HepG2 (cell line): ENCODE results near the gene MARS1. TPM values are rescaled to one million over a fixed set of nuclear protein-coding genes. Genes with fewer than 3 reads are reported as not detected.
A peak's percentile ranks its signal among the peaks of the same experiment; 100 is the strongest.

Source experiments
- CBX2 ChIP-seq, 2 experiments: fragments of 200-600 bp in 1 of 2; sonication (generic); formaldehyde crosslinking in 1 of 2; IDR thresholded peaks; 2 replicates each; pipeline versions ENCODE4 v1.7.0 to v1.8.1; 2018 to 2022; ENCODE audit warnings: low read depth in 2 of 2, low read length in 1 of 2, mild to moderate bottlenecking in 1 of 2, missing genetic modification reagents in 1 of 2
- FOSL2 ChIP-seq: sonication (generic); formaldehyde crosslinking; IDR thresholded peaks from 2 replicates; pipeline ENCODE4 v1.4.0; 2020; ENCODE audit warnings: missing genetic modification reagents
- GLI4 ChIP-seq: sonication (generic); formaldehyde crosslinking; IDR thresholded peaks from 2 replicates; pipeline ENCODE4 v1.5.1; 2020; ENCODE audit warnings: missing genetic modification reagents, mild to moderate bottlenecking, moderate library complexity, borderline replicate concordance
- JUND ChIP-seq: sonication (generic); formaldehyde crosslinking; IDR thresholded peaks from 2 replicates; pipeline ENCODE4 v1.8.0; 2022; ENCODE audit warnings: mild to moderate bottlenecking, missing genetic modification reagents
- MTERF4 ChIP-seq: sonication (generic); formaldehyde crosslinking; IDR thresholded peaks from 2 replicates; pipeline ENCODE4 v1.8.0; 2023; ENCODE audit warnings: mild to moderate bottlenecking, missing genetic modification reagents
- NAIF1 ChIP-seq: sonication (generic); formaldehyde crosslinking; IDR thresholded peaks from 2 replicates; pipeline ENCODE4 v1.5.0; 2020; ENCODE audit warnings: mild to moderate bottlenecking, missing genetic modification reagents, borderline replicate concordance
- PHF20 ChIP-seq: sonication (generic); formaldehyde crosslinking; IDR thresholded peaks from 2 replicates; pipeline ENCODE4 v1.5.0; 2020; ENCODE audit warnings: mild to moderate bottlenecking, missing genetic modification reagents
- PPARG ChIP-seq: conservative IDR thresholded peaks from 2 replicates; pipeline ENCODE4 v1.6.1; 2016; ENCODE audit warnings: missing biosample characterization, missing genetic modification reagents
- RFX5 ChIP-seq: IDR thresholded peaks from 2 replicates; pipeline ENCODE4 v1.6.1; 2011; ENCODE audit warnings: low read depth, low read length, improper control_type of control experiment
- SMC3 ChIP-seq: IDR thresholded peaks from 2 replicates; pipeline ENCODE4 v1.6.1; 2011; ENCODE audit warnings: low read length, improper control_type of control experiment
- SNAI1 ChIP-seq: sonication (generic); formaldehyde crosslinking; IDR thresholded peaks from 2 replicates; pipeline ENCODE4 v1.5.0; 2020; ENCODE audit warnings: mild to moderate bottlenecking, missing genetic modification reagents, borderline replicate concordance
- TFDP2 ChIP-seq: sonication (generic); formaldehyde crosslinking; IDR thresholded peaks from 2 replicates; pipeline ENCODE4 v1.4.0; 2020; ENCODE audit warnings: missing genetic modification reagents
- ZC3H4 ChIP-seq: sonication (generic); formaldehyde crosslinking; IDR thresholded peaks from 2 replicates; pipeline ENCODE4 v1.4.0; 2020; ENCODE audit warnings: missing genetic modification reagents, borderline replicate concordance
- ZMAT3 ChIP-seq: sonication (generic); formaldehyde crosslinking; conservative IDR thresholded peaks from 2 replicates; pipeline ENCODE4 v1.7.0; 2021; ENCODE audit warnings: missing genetic modification reagents
- ZMYM4 ChIP-seq: sonication (generic); formaldehyde crosslinking; IDR thresholded peaks from 2 replicates; pipeline ENCODE4 v1.8.1; 2023; ENCODE audit warnings: mild to moderate bottlenecking, missing genetic modification reagents
- ZNF232 ChIP-seq: sonication (generic); formaldehyde crosslinking; IDR thresholded peaks from 2 replicates; pipeline ENCODE4 v1.4.0; 2020; ENCODE audit warnings: missing genetic modification reagents, borderline replicate concordance
- ZNF362 ChIP-seq: sonication (generic); formaldehyde crosslinking; IDR thresholded peaks from 2 replicates; pipeline ENCODE4 v1.4.0; 2020; ENCODE audit warnings: missing genetic modification reagents, mild to moderate bottlenecking, borderline replicate concordance
- ZNF496 ChIP-seq: sonication (generic); formaldehyde crosslinking; IDR thresholded peaks from 2 replicates; pipeline ENCODE4 v1.8.1; 2023; ENCODE audit warnings: mild to moderate bottlenecking, moderate library complexity, missing genetic modification reagents; ENCODE audit not compliant: insufficient replicate concordance
- ZNF670 ChIP-seq: sonication (generic); formaldehyde crosslinking; IDR thresholded peaks from 2 replicates; pipeline ENCODE4 v1.8.0; 2022; ENCODE audit warnings: mild to moderate bottlenecking, missing genetic modification reagents, borderline replicate concordance
- ZNF710 ChIP-seq: sonication (generic); formaldehyde crosslinking; IDR thresholded peaks from 2 replicates; pipeline ENCODE4 v1.5.0; 2020; ENCODE audit warnings: mild to moderate bottlenecking, missing genetic modification reagents, borderline replicate concordance
- ZNF772 ChIP-seq: sonication (generic); formaldehyde crosslinking; IDR thresholded peaks from 2 replicates; pipeline ENCODE4 v1.5.0; 2020; ENCODE audit warnings: mild to moderate bottlenecking, missing genetic modification reagents
- ZNF777 ChIP-seq: sonication (generic); formaldehyde crosslinking; IDR thresholded peaks from 2 replicates; pipeline ENCODE4 v1.4.0; 2020; ENCODE audit warnings: missing genetic modification reagents
- ZUFSP ChIP-seq: sonication (generic); formaldehyde crosslinking; IDR thresholded peaks from 2 replicates; pipeline ENCODE4 v1.9.0; 2021; ENCODE audit warnings: missing genetic modification reagents, mild to moderate bottlenecking, borderline replicate concordance
- polyA plus RNA-seq, 8 experiments: library from polyadenylated mRNA; depleted of rRNA in 3 of 8; stranded (reverse) in 7 of 8; unstranded in 1 of 8; fragments of >200 nt; fragmentation: Illumina TruSeq in 4 of 8; extraction: Trizol in 4 of 8; gene quantifications; 2 replicates each; pipeline versions ENCODE4 v1.2.1 to v1.2.3, GENCODE V29; 2011 to 2016; ENCODE audit warnings: low read depth in 4 of 8, missing spikeins in 1 of 8, mixed read lengths in 1 of 8; ENCODE audit not compliant: insufficient read depth in 1 of 8
- total RNA-seq, 5 experiments: library from RNA; depleted of rRNA; stranded (reverse); fragments of >200 nt; fragmentation: Illumina TruSeq; extraction: Trizol; gene quantifications; 2 replicates each; pipeline ENCODE4 v1.2.3, GENCODE V29; 2016; ENCODE audit warnings: low read depth in 1 of 5

The MARS1 gene
- total and polyA plus RNA-seq, 2 of the 13 experiments (the other 11 are each of a cell fraction or from before 2014, with no cell fraction given) = 115 to 181 TPM

- no peak for TF ChIP-seq ZUFSP (CRISPR knock-in tag)
- no peak for TF ChIP-seq ZMYM4 (CRISPR knock-in tag)
- no peak for TF ChIP-seq ZNF362 (CRISPR knock-in tag)
- TF ChIP-seq ZNF496 = no peak
- 0 out of 2 replicates have a peak, but pooled peaks have one; percentile 14 for TF ChIP-seq FOSL2
- no peak for TF ChIP-seq PHF20
- TF ChIP-seq ZNF777 (CRISPR knock-in tag) = no peak
- TF ChIP-seq RFX5 = no peak
- no peak for TF ChIP-seq ZNF670 (CRISPR knock-in tag)
- no peak for TF ChIP-seq ZNF710 (CRISPR knock-in tag)
- TF ChIP-seq TFDP2 (CRISPR knock-in tag) = peak; percentile 11; the same call in 1 of the 2 replicates
- no peak for TF ChIP-seq ZMAT3 (CRISPR knock-in tag)
- no peak for TF ChIP-seq ZNF232 (CRISPR knock-in tag)
- TF ChIP-seq ZNF772 (CRISPR knock-in tag) = no peak
- TF ChIP-seq JUND (CRISPR knock-in tag) = peak; percentile 76; the same call in 1 of the 2 replicates
- no peak for TF ChIP-seq GLI4 (CRISPR knock-in tag)
- no peak for TF ChIP-seq CBX2 (IDR thresholded peaks at IDR 0.05; ENCODE audit: low read depth, low read length)
- TF ChIP-seq CBX2 (CRISPR knock-in tag; IDR thresholded peaks at IDR 0.05; ENCODE audit: low read depth) = no peak
- TF ChIP-seq SNAI1 = no peak
- no peak for TF ChIP-seq SMC3
- no peak for TF ChIP-seq MTERF4 (CRISPR knock-in tag)
- TF ChIP-seq PPARG (CRISPR knock-in tag) = no peak
- no peak for TF ChIP-seq ZC3H4 (CRISPR knock-in tag)
- no peak for TF ChIP-seq NAIF1
Observed at GRCh38 chr12:57547288-57548012, 59.6 kb downstream of the MARS1 start (continued).
